ENCODE data around the gene SCUBE3.

SCUBE3 gene

GRCh38 chr6:35192301-35192860 lies 21.4 kb upstream of the SCUBE3 start:
- H3K9me3 ChIP-seq (ENCODE audit: control insufficient read depth, low read length): no peaks in the 10 kb centered on the region
- TF ChIP-seq CTCF (IDR thresholded peaks at IDR 0.05): no peak
- H3K4me1 ChIP-seq: peaks cover 5% of the 10 kb centered on the region
- no peaks in the 10 kb centered on the region for H3K27me3 ChIP-seq (ENCODE audit: control insufficient read depth, insufficient read depth, low read length)
- H2AFZ ChIP-seq: no peak overlapping the region
- H3K27ac ChIP-seq: no peak overlapping the region
- no peaks in the 10 kb centered on the region for H3K36me3 ChIP-seq (ENCODE audit: control insufficient read depth, insufficient read depth, low read length)
- H3K4me2 ChIP-seq (ENCODE audit: low read length): no peak overlapping the region
- H3K9ac ChIP-seq: no peak overlapping the region
- H3K4me3 ChIP-seq (ENCODE audit: low read depth, low read length): no peak overlapping the region
- H3K79me2 ChIP-seq: no peaks in the 10 kb centered on the region

GRCh38 chr6:35194390-35194789 lies 19.4 kb upstream of the SCUBE3 start:
- H3K79me2 ChIP-seq: no peaks in the 10 kb centered on the region
- H3K9ac ChIP-seq: no peak overlapping the region
- H3K4me3 ChIP-seq (ENCODE audit: low read depth, low read length): no peak overlapping the region
- H3K4me1 ChIP-seq: no peaks in the 10 kb centered on the region
- H3K9me3 ChIP-seq (ENCODE audit: control insufficient read depth, low read length): no peaks in the 10 kb centered on the region
- H2AFZ ChIP-seq: no peak overlapping the region
- no peaks in the 10 kb centered on the region for H3K27me3 ChIP-seq (ENCODE audit: control insufficient read depth, insufficient read depth, low read length)
- TF ChIP-seq CTCF (IDR thresholded peaks at IDR 0.05): no peak
- H3K27ac ChIP-seq: no peak overlapping the region
- no peak overlapping the region for H3K4me2 ChIP-seq (ENCODE audit: low read length)
- no peaks in the 10 kb centered on the region for H3K36me3 ChIP-seq (ENCODE audit: control insufficient read depth, insufficient read depth, low read length)

- H3K4me3 ChIP-seq (ENCODE audit: low read depth, low read length): no peak overlapping the region
- no peaks in the 10 kb centered on the region for H3K4me1 ChIP-seq
- H3K4me2 ChIP-seq (ENCODE audit: low read length): no peak overlapping the region
- H3K27me3 ChIP-seq (ENCODE audit: control insufficient read depth, insufficient read depth, low read length): no peaks in the 10 kb centered on the region
- no peak overlapping the region for H3K9ac ChIP-seq
- TF ChIP-seq CTCF (IDR thresholded peaks at IDR 0.05): no peak
- no peaks in the 10 kb centered on the region for H3K9me3 ChIP-seq (ENCODE audit: control insufficient read depth, low read length)
- H3K79me2 ChIP-seq: no peaks in the 10 kb centered on the region
- no peaks in the 10 kb centered on the region for H3K36me3 ChIP-seq (ENCODE audit: control insufficient read depth, insufficient read depth, low read length)
- H3K27ac ChIP-seq: no peak overlapping the region
- no peak overlapping the region for H2AFZ ChIP-seq
These were observed 18.5 kb upstream of the SCUBE3 start for GRCh38 chr6:35195120-35195780.

GRCh38 chr6:35197196-35197595 lies 16.6 kb upstream of the SCUBE3 start:
- Histone ChIP-seq H3K4me3 (ENCODE audit: low read depth, low read length) (no peak overlapping the region), H3K9me3 (ENCODE audit: control insufficient read depth, low read length) (no peaks in the 10 kb centered on the region), H3K36me3 (ENCODE audit: control insufficient read depth, insufficient read depth, low read length) (no peaks in the 10 kb centered on the region), H2AFZ (no peak overlapping the region), H3K4me1 (no peaks in the 10 kb centered on the region), H3K27me3 (ENCODE audit: control insufficient read depth, insufficient read depth, low read length) (no peaks in the 10 kb centered on the region), H3K9ac (no peak overlapping the region), H3K79me2 (no peaks in the 10 kb centered on the region), H3K4me2 (ENCODE audit: low read length) (no peak overlapping the region), H3K27ac (no peak overlapping the region)
- TF ChIP-seq CTCF (IDR thresholded peaks at IDR 0.05): no peak

- H2AFZ ChIP-seq: no peak overlapping the region
- H3K36me3 ChIP-seq (ENCODE audit: control insufficient read depth, insufficient read depth, low read length): no peaks in the 10 kb centered on the region
- H3K9ac ChIP-seq: no peak overlapping the region
- H3K4me2 ChIP-seq (ENCODE audit: low read length): no peak overlapping the region
- TF ChIP-seq CTCF (IDR thresholded peaks at IDR 0.05): no peak
- H3K4me1 ChIP-seq: no peaks in the 10 kb centered on the region
- H3K79me2 ChIP-seq: no peaks in the 10 kb centered on the region
- no peak overlapping the region for H3K27ac ChIP-seq
- no peak overlapping the region for H3K4me3 ChIP-seq (ENCODE audit: low read depth, low read length)
- no peaks in the 10 kb centered on the region for H3K27me3 ChIP-seq (ENCODE audit: control insufficient read depth, insufficient read depth, low read length)
- no peaks in the 10 kb centered on the region for H3K9me3 ChIP-seq (ENCODE audit: control insufficient read depth, low read length)
These were observed 13.9 kb upstream of the SCUBE3 start for GRCh38 chr6:35199866-35200265.

All from parathyroid adenoma (tissue), 2 donors.